KMS-11 (cell line): Measurements from ENCODE around the gene MAPK12.

Source experiments
- H2AFZ ChIP-seq: fragments of 200-600 bp; sonication (generic); 2 replicates; pipeline ENCODE4 v1.6.1; 2016; ENCODE audit warnings: antibody characterized with exemption, mixed run types, low read depth
- H3K27ac ChIP-seq: fragments of 200-600 bp; sonication (generic); 2 replicates; pipeline ENCODE4 v1.6.1; 2016; ENCODE audit warnings: mild to moderate bottlenecking, mixed run types
- H3K27me3 ChIP-seq: fragments of 200-600 bp; sonication (generic); 2 replicates; pipeline ENCODE4 v1.6.1; 2017; ENCODE audit warnings: mild to moderate bottlenecking, low read depth, mixed run types, moderate library complexity; ENCODE audit not compliant: insufficient read depth
- H3K36me3 ChIP-seq: fragments of 200-600 bp; sonication (generic); 2 replicates; pipeline ENCODE4 v1.6.1; 2017; ENCODE audit warnings: mild to moderate bottlenecking, mixed run types; ENCODE audit not compliant: insufficient read depth
- H3K4me1 ChIP-seq: fragments of 200-600 bp; sonication (generic); 2 replicates; pipeline ENCODE4 v1.6.1; 2016; ENCODE audit warnings: mild to moderate bottlenecking, low read depth, mixed run types; ENCODE audit not compliant: poor library complexity, severe bottlenecking
- H3K4me2 ChIP-seq: fragments of 200-600 bp; sonication (generic); 2 replicates; pipeline ENCODE4 v1.7.0; 2016; ENCODE audit warnings: mild to moderate bottlenecking, mixed run types
- H3K4me3 ChIP-seq: fragments of 200-600 bp; sonication (generic); IDR thresholded peaks from 2 replicates; pipeline ENCODE4 v1.6.1; 2017; ENCODE audit warnings: low read depth, low read length, mixed read lengths; ENCODE audit not compliant: insufficient read depth
- H3K79me2 ChIP-seq: fragments of 200-600 bp; sonication (generic); 2 replicates; pipeline ENCODE4 v1.6.1; 2016; ENCODE audit warnings: low read depth, mixed run types; ENCODE audit not compliant: insufficient read depth
- H3K9ac ChIP-seq: fragments of 200-600 bp; sonication (generic); 2 replicates; pipeline ENCODE4 v1.6.1; 2016; ENCODE audit warnings: mild to moderate bottlenecking, mixed run types
- H4K20me1 ChIP-seq: fragments of 200-600 bp; sonication (generic); 2 replicates; pipeline ENCODE4 v1.6.1; 2016; ENCODE audit warnings: mild to moderate bottlenecking, mixed run types; ENCODE audit not compliant: insufficient read depth
- CTCF ChIP-seq: fragments of 200-600 bp; sonication (generic); conservative IDR thresholded peaks from 2 replicates; pipeline ENCODE4 v1.6.1; 2017; ENCODE audit warnings: low read depth, mild to moderate bottlenecking, antibody characterized with exemption, low read length, moderate library complexity, mixed read lengths

The MAPK12 gene

GRCh38 chr22:50216684-50217520 lies 44.6 kb downstream of the MAPK12 start:
- no peaks in the 10 kb centered on the region for H4K20me1 ChIP-seq
- H3K4me3 ChIP-seq: no peak overlapping the region
- no peaks in the 10 kb centered on the region for H3K27me3 ChIP-seq
- H2AFZ ChIP-seq: no peak overlapping the region
- H3K79me2 ChIP-seq: no peaks in the 10 kb centered on the region
- H3K27ac ChIP-seq: no peak overlapping the region
- H3K9ac ChIP-seq: no peak overlapping the region
- H3K4me2 ChIP-seq: no peak overlapping the region
- H3K4me1 ChIP-seq: no peaks in the 10 kb centered on the region
- TF ChIP-seq CTCF: no peak
- H3K36me3 ChIP-seq: no peaks in the 10 kb centered on the region

GRCh38 chr22:50216055-50216683 lies 45.3 kb downstream of the MAPK12 start:
- no peak for TF ChIP-seq CTCF
- H3K4me1 ChIP-seq: no peaks in the 10 kb centered on the region

GRCh38 chr22:50215297-50216054 lies 46.0 kb downstream of the MAPK12 start:
- H3K9ac ChIP-seq: no peak overlapping the region
- no peaks in the 10 kb centered on the region for H3K27me3 ChIP-seq
- H2AFZ ChIP-seq: no peak overlapping the region
- TF ChIP-seq CTCF: no peak
- no peaks in the 10 kb centered on the region for H4K20me1 ChIP-seq
- no peaks in the 10 kb centered on the region for H3K79me2 ChIP-seq
- H3K36me3 ChIP-seq: no peaks in the 10 kb centered on the region
- H3K4me2 ChIP-seq: no peak overlapping the region
- no peak overlapping the region for H3K4me3 ChIP-seq
- no peaks in the 10 kb centered on the region for H3K4me1 ChIP-seq
- no peak overlapping the region for H3K27ac ChIP-seq

More at GRCh38 chr22:50216055-50216683, 45.3 kb downstream of the MAPK12 start:
- Histone ChIP-seq H3K27ac (no peak overlapping the region), H3K27me3 (no peaks in the 10 kb centered on the region), H3K9ac (no peak overlapping the region), H2AFZ (no peak overlapping the region), H3K79me2 (no peaks in the 10 kb centered on the region), H4K20me1 (no peaks in the 10 kb centered on the region), H3K4me2 (no peak overlapping the region), H3K4me3 (no peak overlapping the region), H3K36me3 (no peaks in the 10 kb centered on the region)

- no peaks in the 10 kb centered on the region for H3K4me1 ChIP-seq
- no peaks in the 10 kb centered on the region for H3K79me2 ChIP-seq
- H3K9ac ChIP-seq: no peak overlapping the region
- TF ChIP-seq CTCF: no peak
- no peak overlapping the region for H2AFZ ChIP-seq
- H3K4me2 ChIP-seq: no peak overlapping the region
- H3K27me3 ChIP-seq: no peaks in the 10 kb centered on the region
- H3K36me3 ChIP-seq: no peaks in the 10 kb centered on the region
- no peaks in the 10 kb centered on the region for H4K20me1 ChIP-seq
- H3K4me3 ChIP-seq: no peak overlapping the region
- no peak overlapping the region for H3K27ac ChIP-seq
These were observed 48.2 kb downstream of the MAPK12 start for GRCh38 chr22:50213263-50213662.
